Body of pancreas (tissue), 4 donors: Measurements from ENCODE around the gene MORN1.

Source experiments
- POLR2A ChIP-seq, 3 donors: fragments of 450-650 bp; IDR thresholded peaks; one replicate each; pipeline ENCODE4 v1.6.1; 2016; ENCODE audit warnings: antibody characterized with exemption in 3 of 3, mild to moderate bottlenecking in 2 of 3
- TF ChIP-seq, protein P1 (sequence below), 7 experiments: fragments of 450-650 bp in 4 of 7; fragments of 200-600 bp in 3 of 7; sonication (generic) in 3 of 7; IDR thresholded peaks; one replicate each; pipeline ENCODE4 v1.5.1; 2016 to 2019; ENCODE audit warnings: antibody characterized with exemption in 7 of 7

DNA sequence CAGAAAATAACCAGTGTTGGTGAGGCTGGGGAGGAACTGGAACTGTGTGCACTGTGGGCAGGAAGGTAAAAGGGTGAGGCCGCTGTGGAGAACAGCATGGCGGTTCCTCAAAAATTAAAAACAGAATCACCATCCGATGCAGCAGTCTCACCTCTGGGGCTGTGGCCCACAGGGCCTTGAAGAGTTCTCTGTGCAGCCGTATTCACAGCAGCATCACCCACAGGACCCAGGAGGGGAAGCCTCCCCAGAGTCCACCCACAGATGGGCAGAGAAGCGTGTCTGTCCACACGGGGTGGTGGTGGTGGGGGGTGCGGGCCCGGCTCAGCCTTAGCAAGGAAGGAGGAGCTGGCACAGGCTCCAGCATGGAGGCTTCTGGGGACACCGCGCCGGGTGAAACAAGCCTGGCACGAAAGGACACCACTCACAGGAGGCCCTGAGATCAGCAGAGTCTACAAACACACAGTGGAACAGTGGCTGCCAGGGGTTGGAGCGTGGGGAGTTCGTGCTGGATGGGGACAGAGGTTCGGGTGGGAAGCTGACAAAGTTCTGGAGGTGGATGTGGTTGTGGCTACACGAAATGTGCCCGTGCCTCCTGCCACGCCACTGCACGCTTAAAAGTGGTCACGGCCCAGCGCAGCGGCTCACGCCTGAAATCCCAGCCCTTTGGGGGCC is 11.5 kb downstream of the MORN1 start:
- TF ChIP-seq, protein P1, sequence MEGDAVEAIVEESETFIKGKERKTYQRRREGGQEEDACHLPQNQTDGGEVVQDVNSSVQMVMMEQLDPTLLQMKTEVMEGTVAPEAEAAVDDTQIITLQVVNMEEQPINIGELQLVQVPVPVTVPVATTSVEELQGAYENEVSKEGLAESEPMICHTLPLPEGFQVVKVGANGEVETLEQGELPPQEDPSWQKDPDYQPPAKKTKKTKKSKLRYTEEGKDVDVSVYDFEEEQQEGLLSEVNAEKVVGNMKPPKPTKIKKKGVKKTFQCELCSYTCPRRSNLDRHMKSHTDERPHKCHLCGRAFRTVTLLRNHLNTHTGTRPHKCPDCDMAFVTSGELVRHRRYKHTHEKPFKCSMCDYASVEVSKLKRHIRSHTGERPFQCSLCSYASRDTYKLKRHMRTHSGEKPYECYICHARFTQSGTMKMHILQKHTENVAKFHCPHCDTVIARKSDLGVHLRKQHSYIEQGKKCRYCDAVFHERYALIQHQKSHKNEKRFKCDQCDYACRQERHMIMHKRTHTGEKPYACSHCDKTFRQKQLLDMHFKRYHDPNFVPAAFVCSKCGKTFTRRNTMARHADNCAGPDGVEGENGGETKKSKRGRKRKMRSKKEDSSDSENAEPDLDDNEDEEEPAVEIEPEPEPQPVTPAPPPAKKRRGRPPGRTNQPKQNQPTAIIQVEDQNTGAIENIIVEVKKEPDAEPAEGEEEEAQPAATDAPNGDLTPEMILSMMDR (IDR thresholded peaks at IDR 0.05) = no peak
- no peak for TF ChIP-seq POLR2A (IDR thresholded peaks at IDR 0.05)
